Measurements from ENCODE around the gene GID8. TPM values are rescaled to one million over a fixed set of nuclear protein-coding genes. Genes with fewer than 3 reads are reported as not detected.
A peak's percentile ranks its signal among the peaks of the same experiment; 100 is the strongest.

GID8 gene
- total and polyA plus RNA-seq, 2 of the 13 experiments (the other 11 are each of a cell fraction or from before 2014, with no cell fraction given) = 39.6 to 59.8 TPM

GRCh38 chr20:62970307-62971210, 32.6 kb downstream of the GID8 start (continued):
- TF ChIP-seq ZNF710 (CRISPR knock-in tag; IDR thresholded peaks at IDR 0.05; ENCODE audit: borderline replicate concordance) (peak; percentile 87; the same call in 1 of the 2 replicates), RCOR2 (CRISPR knock-in tag; IDR thresholded peaks at IDR 0.05) (no peak), KLF15 (CRISPR knock-in tag; IDR thresholded peaks at IDR 0.05; ENCODE audit: borderline replicate concordance) (no peak), ADNP (CRISPR knock-in tag; IDR thresholded peaks at IDR 0.05) (no peak), ZFP37 (CRISPR knock-in tag; IDR thresholded peaks at IDR 0.05; ENCODE audit: borderline replicate concordance) (no peak), SMYD3 (CRISPR knock-in tag; IDR thresholded peaks at IDR 0.05) (no peak), MLLT10 (CRISPR knock-in tag; IDR thresholded peaks at IDR 0.05) (no peak), SATB2 (CRISPR knock-in tag; IDR thresholded peaks at IDR 0.05) (no peak), E2F5 (CRISPR knock-in tag; conservative IDR thresholded peaks at IDR 0.05) (no peak), CSRNP2 (CRISPR knock-in tag; conservative IDR thresholded peaks at IDR 0.05; ENCODE audit: low read depth) (no peak), JARID2 (CRISPR knock-in tag; IDR thresholded peaks at IDR 0.05; ENCODE audit: insufficient replicate concordance) (no peak), PLRG1 (conservative IDR thresholded peaks at IDR 0.05) (no peak), ZFP41 (CRISPR knock-in tag; IDR thresholded peaks at IDR 0.05; ENCODE audit: borderline replicate concordance) (0 out of 2 replicates have a peak, but pooled peaks have one; percentile 51), PBX3 (CRISPR knock-in tag; IDR thresholded peaks at IDR 0.05; ENCODE audit: borderline replicate concordance) (no peak), CEBPB (IDR thresholded peaks at IDR 0.05; ENCODE audit: borderline replicate concordance, low read depth, low read length) (no peak), ZNF121 (CRISPR knock-in tag; IDR thresholded peaks at IDR 0.05) (no peak), TBL1XR1 (IDR thresholded peaks at IDR 0.05; ENCODE audit: borderline replicate concordance, low read length, partially characterized antibody) (no peak), FOSL1 (CRISPR knock-in tag; IDR thresholded peaks at IDR 0.05; ENCODE audit: borderline replicate concordance) (no peak), ZNF891 (CRISPR knock-in tag; IDR thresholded peaks at IDR 0.05) (0 out of 2 replicates have a peak, but pooled peaks have one; percentile 11), ZNF468 (CRISPR knock-in tag; IDR thresholded peaks at IDR 0.05) (no peak), ZNF780A (CRISPR knock-in tag; IDR thresholded peaks at IDR 0.05) (no peak), CREB1 (IDR thresholded peaks at IDR 0.05) (no peak), CREB1 (CRISPR knock-in tag; IDR thresholded peaks at IDR 0.05) (no peak), ZSCAN20 (CRISPR knock-in tag; IDR thresholded peaks at IDR 0.05; ENCODE audit: borderline replicate concordance) (no peak)
